Activated CD8-positive, alpha-beta T cell treated with anti-CD3 and anti-CD28 coated beads, Interleukin-2, amount 10 ng/mL, durations not matched to agents 7 days and 5 days (primary cell): ENCODE results near the gene COLEC12. TPM values are rescaled to one million over a fixed set of nuclear protein-coding genes. Genes with fewer than 3 reads are reported as not detected.

Source experiments
- ATAC-seq: fragments of 150-1000 bp; cut with Tn5 transposase; one replicate; pipeline ENCODE4 v1.10.0; 2021; ENCODE audit warnings: moderate library complexity
- CTCF ChIA-PET: fragments of 350-600 bp; sonication (Branson Sonifier 250); formaldehyde crosslinking; loops from one replicate; lab custom pipeline; 2021; ENCODE audit warnings: antibody characterized with exemption; lab: Charles Lee
- POLR2A ChIA-PET: fragments of 350-600 bp; sonication (Branson Sonifier 250); formaldehyde crosslinking; loops from one replicate; lab custom pipeline; 2021; ENCODE audit warnings: antibody characterized with exemption; lab: Charles Lee
- DNase-seq: peaks from one replicate; pipeline ENCODE4 v3.0.0-alpha.2; 2020
- H3K27ac Mint-ChIP-seq: one replicate; pipeline ENCODE4 v1.8.0; 2021; ENCODE audit warnings: mild to moderate bottlenecking, mixed read lengths
- H3K27me3 Mint-ChIP-seq: one replicate; pipeline ENCODE4 v1.8.0; 2021; ENCODE audit warnings: low read depth, mixed read lengths
- H3K36me3 Mint-ChIP-seq: one replicate; pipeline ENCODE4 v1.8.0; 2021; ENCODE audit warnings: low read depth, mixed read lengths
- H3K4me1 Mint-ChIP-seq: one replicate; pipeline ENCODE4 v1.8.0; 2021; ENCODE audit warnings: low read depth, mixed read lengths
- H3K4me3 Mint-ChIP-seq: one replicate; pipeline ENCODE4 v1.8.0; 2021; ENCODE audit warnings: mild to moderate bottlenecking, mixed read lengths
- H3K9me3 Mint-ChIP-seq: one replicate; pipeline ENCODE4 v1.8.0; 2022; ENCODE audit warnings: mixed read lengths; ENCODE audit not compliant: insufficient read depth
- total RNA-seq, 2 experiments: library from RNA; stranded (reverse); gene quantifications; one replicate each; pipeline ENCODE4 v1.2.3, GENCODE V29; 2021

The COLEC12 gene
- total RNA-seq, 2 experiments from 2014 or later = not detected

DNA sequence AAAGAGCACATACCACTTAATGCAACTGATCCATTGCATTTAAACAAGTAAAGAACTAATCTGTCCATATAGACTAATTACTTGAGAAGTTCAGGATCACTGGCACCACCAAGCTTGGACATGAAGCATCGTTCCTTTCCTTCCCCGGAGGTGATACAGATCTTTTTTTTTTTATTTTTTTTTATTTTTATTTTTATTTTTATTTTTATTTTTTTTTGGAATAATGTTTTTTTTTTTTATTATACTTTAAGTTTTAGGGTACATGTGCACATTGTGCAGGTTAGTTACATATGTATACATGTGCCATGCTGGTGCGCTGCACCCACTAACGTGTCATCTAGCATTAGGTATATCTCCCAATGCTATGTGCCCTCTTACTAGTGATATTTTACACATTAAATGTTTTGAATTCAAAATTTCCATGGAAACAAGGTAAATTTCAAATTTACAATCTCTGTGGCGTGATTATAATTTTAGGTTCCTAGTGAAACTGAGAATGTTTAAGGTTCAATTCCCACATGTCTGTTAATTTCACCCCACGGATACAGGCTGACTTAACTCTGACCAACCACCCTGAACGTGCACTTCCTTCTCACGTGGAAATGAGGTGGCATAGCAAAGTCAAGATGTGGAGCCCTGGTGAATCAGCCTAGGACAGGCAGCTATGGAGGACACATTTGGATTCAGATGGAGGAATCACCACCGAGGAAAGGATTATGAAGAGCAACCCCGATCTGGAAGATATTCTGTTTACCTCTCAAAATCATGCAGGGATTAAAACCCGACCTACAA lies 131.1 kb downstream of the COLEC12 start:
- Mint-ChIP-seq H3K27me3 (peaks cover 2% of the 10 kb centered on the region), H3K4me3 (no peak overlapping the region), H3K27ac (no peak overlapping the region), H3K4me1 (no peaks in the 10 kb centered on the region), H3K36me3 (no peaks in the 10 kb centered on the region), H3K9me3 (no peaks in the 10 kb centered on the region)
- POLR2A ChIA-PET = no interaction called here
- DNase-seq (no peak), ATAC-seq (no peak)
- CTCF ChIA-PET = no interaction called here

DNA sequence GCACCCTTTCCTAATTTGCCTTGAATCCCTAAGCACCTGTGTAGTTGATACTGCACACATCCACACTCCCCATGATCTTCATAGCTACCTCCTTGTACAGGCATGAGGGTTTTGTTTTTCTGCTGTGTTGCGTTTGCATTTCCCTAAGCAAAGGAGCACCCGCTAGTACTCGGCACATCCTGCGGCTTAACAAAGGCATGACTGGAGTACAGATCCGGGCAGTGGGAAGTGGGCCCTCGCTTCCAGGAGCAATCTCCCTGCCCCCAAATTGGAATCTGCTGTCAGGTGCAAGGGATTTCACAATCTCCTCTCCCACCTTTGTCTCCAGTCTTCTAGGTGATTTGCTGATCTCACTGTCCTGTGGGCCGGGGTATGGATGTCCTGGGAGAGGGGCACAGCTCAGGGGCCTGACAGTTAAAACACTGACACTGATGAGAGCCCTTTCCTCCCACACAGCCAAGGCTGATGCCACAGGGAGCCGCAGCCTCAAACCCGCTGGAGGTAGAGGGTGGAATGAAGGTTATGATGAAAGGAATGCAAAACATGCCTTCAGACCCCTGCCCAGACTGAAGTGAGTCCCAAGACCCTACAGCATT lies 133.9 kb downstream of the COLEC12 start:
- no peak for ATAC-seq
- DNase-seq = no peak
- H3K27me3 Mint-ChIP-seq = no peaks in the 10 kb centered on the region
- no peaks in the 10 kb centered on the region for H3K36me3 Mint-ChIP-seq
- POLR2A ChIA-PET = no interaction called here
- no peaks in the 10 kb centered on the region for H3K4me1 Mint-ChIP-seq
- no peaks in the 10 kb centered on the region for H3K9me3 Mint-ChIP-seq
- CTCF ChIA-PET = no interaction called here
- H3K4me3 Mint-ChIP-seq = no peak overlapping the region
- H3K27ac Mint-ChIP-seq = no peak overlapping the region

GRCh38 chr18:365651-366050 lies 134.8 kb downstream of the COLEC12 start:
- Mint-ChIP-seq H3K36me3 (no peaks in the 10 kb centered on the region), H3K27ac (no peak overlapping the region), H3K9me3 (no peaks in the 10 kb centered on the region), H3K27me3 (peaks cover 3% of the 10 kb centered on the region), H3K4me3 (no peak overlapping the region), H3K4me1 (no peaks in the 10 kb centered on the region)
- DNase-seq = no peak
- POLR2A ChIA-PET = no interaction called here
- ATAC-seq = no peak
- CTCF ChIA-PET = no interaction called here

DNA sequence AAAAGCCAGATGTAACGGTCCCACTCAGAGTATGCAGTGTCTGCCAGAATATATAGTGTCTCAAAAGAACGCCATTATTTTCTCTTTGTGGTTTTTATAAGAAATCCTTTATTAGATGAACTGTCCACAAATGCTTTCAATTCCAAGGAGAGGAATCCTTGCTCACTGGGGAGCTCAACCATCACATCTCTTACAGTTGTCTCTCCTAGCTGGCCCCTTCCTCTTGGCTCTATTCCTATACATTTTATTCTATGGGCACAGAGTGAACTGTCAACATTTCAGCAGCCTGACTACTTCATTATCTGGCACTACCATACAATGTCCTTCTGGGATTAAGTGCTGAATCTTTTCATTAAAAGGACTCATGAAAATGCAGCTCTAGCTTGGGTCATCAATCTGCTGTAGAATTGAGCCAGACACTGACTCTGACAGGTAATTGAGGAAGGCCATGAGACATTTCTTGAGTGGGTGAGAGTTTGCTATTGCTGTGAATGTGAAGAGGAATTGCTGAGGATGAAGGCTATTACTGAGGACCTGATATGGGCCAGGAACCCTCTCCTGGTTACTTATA lies 136.2 kb downstream of the COLEC12 start:
- Mint-ChIP-seq H3K9me3 (no peaks in the 10 kb centered on the region), H3K27ac (no peak overlapping the region), H3K27me3 (peaks cover 3% of the 10 kb centered on the region), H3K36me3 (no peaks in the 10 kb centered on the region), H3K4me1 (no peaks in the 10 kb centered on the region), H3K4me3 (no peak overlapping the region)
- ChIA-PET POLR2A (no interaction called here), CTCF (no interaction called here)
- ATAC-seq (no peak), DNase-seq (no peak)

GRCh38 chr18:363301-364085 lies 137.0 kb downstream of the COLEC12 start:
- CTCF ChIA-PET = no interaction called here
- Mint-ChIP-seq H3K4me1 (no peaks in the 10 kb centered on the region), H3K36me3 (no peaks in the 10 kb centered on the region), H3K27me3 (peaks cover 3% of the 10 kb centered on the region), H3K4me3 (no peak overlapping the region), H3K27ac (no peak overlapping the region), H3K9me3 (no peaks in the 10 kb centered on the region)
- POLR2A ChIA-PET = no interaction called here
- DNase-seq (no peak), ATAC-seq (no peak)

DNA sequence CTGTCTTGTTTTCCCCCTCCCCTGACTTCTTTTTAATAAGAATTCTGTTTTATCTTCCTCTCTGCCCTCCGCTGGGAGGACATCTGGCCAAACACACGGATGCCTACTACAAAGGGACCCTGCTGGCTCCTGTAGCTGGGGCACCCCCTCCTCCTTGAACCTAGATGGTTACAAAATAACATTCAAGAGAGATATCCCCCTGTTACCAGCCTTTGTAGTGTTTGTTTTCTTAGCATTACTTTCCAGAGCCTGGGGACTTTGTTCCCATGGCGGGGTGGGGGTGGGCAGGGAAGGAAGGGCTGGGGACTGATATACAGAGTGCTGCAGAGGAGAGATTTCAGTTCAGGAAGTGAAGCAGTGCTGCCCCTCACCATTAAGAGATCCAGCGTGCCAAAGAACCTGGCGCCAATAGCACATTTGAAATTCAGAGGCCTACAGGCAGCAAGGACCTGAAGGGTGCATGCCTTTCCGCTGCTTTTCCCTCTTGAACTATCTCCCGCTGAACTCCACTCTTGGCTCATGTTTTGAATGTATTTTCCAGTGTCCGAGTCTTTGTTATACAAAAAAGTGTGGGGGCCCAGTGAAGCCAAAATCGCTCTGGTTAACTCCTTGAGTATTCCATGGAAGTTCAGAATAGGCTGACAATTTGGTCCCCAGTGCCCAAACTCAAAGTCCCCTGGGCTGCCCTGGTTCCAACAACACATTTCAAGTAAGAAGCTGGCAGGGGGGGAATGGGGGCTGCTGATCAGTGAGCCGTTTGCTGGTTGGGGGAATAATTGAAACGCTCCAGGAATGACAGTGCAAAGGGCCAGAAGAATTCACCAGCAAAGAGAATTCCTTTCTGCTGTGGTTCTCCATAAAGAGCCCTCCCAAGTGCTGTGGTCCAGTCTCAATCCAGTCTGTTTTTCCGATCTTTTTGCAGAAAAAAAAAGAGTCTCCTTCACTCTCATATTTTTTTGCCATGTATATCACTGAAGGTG lies 137.9 kb downstream of the COLEC12 start:
- Mint-ChIP-seq H3K4me1 (no peaks in the 10 kb centered on the region), H3K9me3 (no peaks in the 10 kb centered on the region), H3K27me3 (peaks cover 3% of the 10 kb centered on the region), H3K4me3 (no peak overlapping the region), H3K36me3 (no peaks in the 10 kb centered on the region), H3K27ac (no peak overlapping the region)
- ChIA-PET CTCF (no interaction called here), POLR2A (no interaction called here)
- DNase-seq (no peak), ATAC-seq (no peak)

DNA sequence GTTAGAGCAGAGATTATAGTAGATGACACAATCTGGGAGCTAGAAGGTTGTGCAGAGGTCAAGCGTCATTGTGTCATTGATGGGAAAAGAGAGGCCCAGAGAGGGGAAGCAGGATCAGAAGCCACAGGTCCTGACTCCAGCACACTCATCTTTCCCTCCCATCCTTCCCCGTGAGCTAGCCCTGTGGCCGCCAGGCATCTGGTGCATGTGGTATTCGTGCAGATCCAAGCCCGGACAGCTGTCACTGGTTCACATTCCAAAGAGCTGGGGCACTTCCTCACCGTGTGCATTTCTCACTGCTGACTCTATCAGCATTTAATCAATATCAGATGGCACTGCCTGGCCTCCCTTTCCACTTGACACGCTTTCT lies 138.6 kb downstream of the COLEC12 start:
- ATAC-seq (no peak), DNase-seq (no peak)
- ChIA-PET POLR2A (no interaction called here), CTCF (no interaction called here)
- Mint-ChIP-seq H3K27me3 (peaks cover 3% of the 10 kb centered on the region), H3K4me3 (no peak overlapping the region), H3K4me1 (no peaks in the 10 kb centered on the region), H3K9me3 (no peaks in the 10 kb centered on the region), H3K27ac (no peak overlapping the region), H3K36me3 (no peaks in the 10 kb centered on the region)

- ChIA-PET POLR2A (no interaction called here), CTCF (no interaction called here)
- Mint-ChIP-seq H3K27me3 (peaks cover 5% of the 10 kb centered on the region), H3K4me1 (no peaks in the 10 kb centered on the region), H3K9me3 (no peaks in the 10 kb centered on the region), H3K36me3 (no peaks in the 10 kb centered on the region), H3K4me3 (no peak overlapping the region), H3K27ac (no peak overlapping the region)
- DNase-seq = no peak
- ATAC-seq = no peak
These were observed 139.3 kb downstream of the COLEC12 start for GRCh38 chr18:361100-361732.

- Mint-ChIP-seq H3K27ac (no peak overlapping the region), H3K4me1 (no peaks in the 10 kb centered on the region), H3K27me3 (peaks cover 8% of the 10 kb centered on the region), H3K4me3 (no peak overlapping the region), H3K9me3 (no peaks in the 10 kb centered on the region), H3K36me3 (no peaks in the 10 kb centered on the region)
- POLR2A ChIA-PET = no interaction called here
- no peak for ATAC-seq
- CTCF ChIA-PET = no interaction called here
- no peak for DNase-seq
These were observed 139.8 kb downstream of the COLEC12 start for GRCh38 chr18:360676-361075.

- DNase-seq (no peak), ATAC-seq (no peak)
- Mint-ChIP-seq H3K4me1 (no peaks in the 10 kb centered on the region), H3K36me3 (no peaks in the 10 kb centered on the region), H3K9me3 (no peaks in the 10 kb centered on the region), H3K4me3 (no peak overlapping the region), H3K27me3 (peaks cover 19% of the 10 kb centered on the region), H3K27ac (no peak overlapping the region)
- POLR2A ChIA-PET = no interaction called here
- CTCF ChIA-PET = no interaction called here
These were observed 143.7 kb downstream of the COLEC12 start for GRCh38 chr18:356778-357177.

GRCh38 chr18:355678-356077 lies 144.8 kb downstream of the COLEC12 start:
- Mint-ChIP-seq H3K4me3 (no peak overlapping the region), H3K27ac (no peak overlapping the region), H3K27me3 (peaks cover 16% of the 10 kb centered on the region), H3K36me3 (no peaks in the 10 kb centered on the region), H3K9me3 (no peaks in the 10 kb centered on the region), H3K4me1 (no peaks in the 10 kb centered on the region)
- ChIA-PET POLR2A (no interaction called here), CTCF (no interaction called here)
- DNase-seq (no peak), ATAC-seq (no peak)
